Stimulated activated naive CD8-positive, alpha-beta T cell treated with anti-CD3 and anti-CD28 coated beads, Interleukin-15, Interleukin-2, amounts not matched to agents 100 U/mL and 50 U/mL, for 24 hours (primary cell): ENCODE data around the gene FUT3.

Source experiments
- ATAC-seq: fragments of 150-1000 bp; cut with Tn5 transposase; one replicate; pipeline ENCODE4 v1.10.0; 2021
- DNase-seq: peaks from one replicate; pipeline ENCODE4 v3.0.0; 2021

Gene FUT3

DNA sequence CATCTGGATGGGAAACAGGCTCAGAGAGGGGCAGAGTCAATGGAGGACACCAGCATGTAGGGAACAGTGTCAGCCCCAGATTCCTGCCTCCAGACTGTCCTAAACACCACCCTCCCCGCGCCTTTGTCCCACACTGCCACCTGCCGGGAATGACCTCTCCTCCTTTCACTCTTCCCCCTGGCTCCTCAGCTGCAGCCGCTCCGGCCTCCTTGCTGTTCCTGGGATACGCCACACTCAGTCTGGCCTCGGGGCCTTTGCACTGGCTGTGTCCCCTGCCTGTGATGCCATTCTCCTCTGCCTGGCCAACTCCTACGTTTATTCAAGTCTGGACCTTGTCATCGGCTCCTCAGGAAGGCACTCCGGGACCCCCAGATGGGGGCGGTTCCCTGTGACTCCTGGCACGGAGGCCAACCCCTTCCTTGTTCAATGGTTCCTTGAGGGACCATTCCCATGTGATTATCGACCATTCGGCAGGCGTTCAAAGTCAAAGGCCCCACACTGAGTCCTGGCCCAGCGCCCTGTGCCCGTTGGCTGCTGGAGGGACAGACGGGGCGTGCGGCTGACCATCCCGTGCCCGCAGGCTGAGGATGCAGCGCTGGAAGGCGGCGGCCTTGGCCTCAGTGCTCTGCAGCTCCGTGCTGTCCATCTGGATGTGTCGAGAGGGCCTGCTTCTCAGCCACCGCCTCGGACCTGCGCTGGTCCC is 27.5 kb downstream of the FUT3 start:
- ATAC-seq (no peak), DNase-seq (no peak)

DNA sequence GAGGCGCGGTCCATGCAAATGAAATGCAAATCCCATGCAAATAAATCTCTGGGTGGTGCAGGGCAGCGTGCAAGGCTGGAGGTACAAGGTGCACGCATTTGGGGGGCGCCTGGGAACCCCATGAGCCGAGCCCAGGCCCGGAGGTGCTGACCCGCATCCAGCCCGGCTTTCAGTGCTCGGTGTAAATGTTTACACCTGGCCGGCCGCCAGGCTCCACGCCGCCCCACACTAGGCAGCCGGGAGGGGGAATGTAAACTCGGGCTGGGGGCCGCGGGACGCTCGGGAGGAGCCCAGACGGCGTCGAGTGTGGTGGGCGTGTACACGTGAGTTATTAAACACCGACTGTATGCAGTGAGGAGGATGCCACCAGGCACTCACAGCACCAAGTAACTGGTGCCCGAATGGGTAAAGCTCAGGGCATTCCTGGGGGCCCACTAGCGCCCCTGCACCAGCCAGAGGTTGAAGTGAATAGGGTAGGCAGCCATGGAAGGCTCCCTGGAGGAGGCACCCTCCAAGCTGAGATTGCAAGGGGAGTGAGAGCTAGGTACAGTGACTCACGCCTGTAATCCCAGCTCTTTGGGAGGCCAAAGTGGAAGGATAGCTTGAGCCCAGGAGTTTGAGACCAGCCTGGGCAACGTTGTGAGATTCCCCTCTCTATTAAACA is 28.9 kb downstream of the FUT3 start:
- no peak for ATAC-seq
- DNase-seq = no peak

DNA sequence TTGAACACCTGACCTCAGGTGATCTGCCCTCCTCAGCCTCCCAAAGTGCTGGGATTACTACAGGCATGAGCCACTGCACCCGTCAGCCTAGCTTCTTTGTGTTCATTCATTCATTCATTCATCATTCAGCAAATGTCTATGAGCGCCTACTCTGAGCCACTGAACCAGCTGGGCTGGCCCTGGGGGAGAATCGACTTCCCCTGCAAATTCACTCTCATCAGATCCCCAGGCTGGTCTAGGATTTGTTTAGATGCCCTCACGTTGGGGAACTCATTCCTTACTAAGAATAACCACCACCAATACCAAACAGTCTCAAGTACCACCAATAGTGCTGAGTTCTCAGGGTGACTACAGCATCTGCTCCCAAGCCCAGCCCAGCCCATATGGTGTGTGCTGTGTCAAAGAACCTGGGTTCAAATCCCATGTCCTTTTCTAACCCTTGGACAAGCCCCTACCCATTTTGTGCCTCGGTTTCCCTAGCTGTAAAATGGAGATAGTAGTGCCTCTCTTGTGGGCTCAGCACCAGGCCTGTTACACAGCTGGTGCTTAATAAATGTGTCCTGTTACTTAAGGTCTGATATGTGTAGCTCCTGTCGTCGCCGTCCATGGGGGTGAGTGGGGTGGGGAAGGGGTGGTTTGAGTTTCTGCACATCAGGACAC is 29.6 kb downstream of the FUT3 start:
- ATAC-seq (no peak), DNase-seq (no peak)

DNA sequence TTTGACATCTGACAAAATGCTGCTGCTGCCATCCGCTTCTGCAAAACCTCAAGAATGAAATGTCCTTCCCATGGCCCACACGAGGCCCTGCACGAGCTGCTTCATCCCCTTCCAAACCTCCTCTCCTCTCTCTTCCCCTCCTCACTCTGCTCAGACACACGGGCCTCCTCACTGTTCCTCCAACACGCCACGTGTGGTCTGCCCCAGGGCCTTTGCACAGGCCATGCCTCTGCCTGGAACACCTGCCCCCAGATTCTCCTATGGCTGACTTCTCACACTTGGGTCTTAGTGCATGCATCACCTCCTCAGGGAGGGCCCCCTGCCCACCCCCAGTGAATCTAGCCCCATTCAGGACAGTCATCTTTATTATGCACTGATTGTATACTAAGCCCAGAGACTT is 30.5 kb downstream of the FUT3 start:
- no peak for ATAC-seq
- no peak for DNase-seq

DNA sequence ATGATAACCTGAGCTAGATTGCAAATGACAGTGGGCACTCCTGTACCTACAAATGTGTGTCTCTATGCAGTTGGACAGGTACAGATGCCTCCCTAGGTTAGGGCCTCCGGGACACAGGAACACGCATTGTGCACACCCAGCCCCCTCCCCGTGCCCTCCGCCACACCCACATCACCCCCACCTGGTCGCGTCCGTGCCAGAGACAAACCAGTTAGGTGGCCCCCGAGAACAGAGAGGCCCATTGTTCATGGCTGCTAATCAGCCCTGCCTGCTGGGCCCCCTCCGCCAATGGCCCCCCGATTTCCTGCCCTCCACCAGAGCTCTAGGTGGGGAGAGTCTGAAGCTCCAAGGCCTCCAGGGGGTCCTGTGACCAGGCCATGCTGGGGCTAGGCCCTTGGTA is 32.7 kb downstream of the FUT3 start:
- ATAC-seq (no peak), DNase-seq (no peak)

DNA sequence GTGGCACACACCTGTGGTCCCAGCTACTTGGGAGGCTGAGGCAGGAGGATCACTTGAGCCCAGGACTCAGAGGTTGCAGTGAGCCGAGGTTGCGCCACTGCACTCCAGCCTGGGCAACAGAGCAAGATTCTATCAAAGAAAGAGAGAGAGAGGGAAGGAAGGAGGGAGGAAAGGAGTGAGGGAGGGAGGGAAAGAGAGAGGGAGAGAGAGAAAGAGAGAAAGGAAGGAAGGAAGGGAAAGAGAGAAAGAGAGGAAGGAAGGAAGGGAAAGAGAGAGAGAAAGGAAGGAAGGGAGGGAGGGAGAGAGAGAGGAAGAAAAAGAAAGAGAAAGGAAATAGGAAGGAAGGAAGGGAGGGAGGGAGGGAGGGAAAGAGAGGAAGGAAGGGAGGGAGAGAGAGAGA is 34.0 kb downstream of the FUT3 start:
- no peak for DNase-seq
- ATAC-seq = no peak

DNA sequence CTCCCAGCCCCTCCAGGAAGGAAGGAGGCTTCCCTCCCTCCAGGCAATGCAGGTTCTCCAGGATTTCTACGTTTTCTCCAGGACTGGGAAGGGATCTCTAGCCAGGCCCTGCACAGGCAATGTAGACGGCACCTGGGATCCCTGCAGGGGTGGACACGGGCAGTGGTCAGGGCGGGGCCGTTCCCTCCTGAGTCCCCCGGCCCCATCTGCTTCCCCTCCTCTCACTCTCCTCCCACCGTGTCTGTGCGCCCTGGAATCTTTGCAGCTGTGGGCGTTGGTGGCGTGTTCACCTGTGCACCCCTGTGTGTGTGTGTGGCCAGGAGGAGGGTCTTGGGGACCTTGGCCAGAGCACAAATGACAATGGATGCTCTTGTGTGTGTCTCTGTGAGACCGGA is 36.4 kb downstream of the FUT3 start:
- DNase-seq (no peak), ATAC-seq (no peak)

DNA sequence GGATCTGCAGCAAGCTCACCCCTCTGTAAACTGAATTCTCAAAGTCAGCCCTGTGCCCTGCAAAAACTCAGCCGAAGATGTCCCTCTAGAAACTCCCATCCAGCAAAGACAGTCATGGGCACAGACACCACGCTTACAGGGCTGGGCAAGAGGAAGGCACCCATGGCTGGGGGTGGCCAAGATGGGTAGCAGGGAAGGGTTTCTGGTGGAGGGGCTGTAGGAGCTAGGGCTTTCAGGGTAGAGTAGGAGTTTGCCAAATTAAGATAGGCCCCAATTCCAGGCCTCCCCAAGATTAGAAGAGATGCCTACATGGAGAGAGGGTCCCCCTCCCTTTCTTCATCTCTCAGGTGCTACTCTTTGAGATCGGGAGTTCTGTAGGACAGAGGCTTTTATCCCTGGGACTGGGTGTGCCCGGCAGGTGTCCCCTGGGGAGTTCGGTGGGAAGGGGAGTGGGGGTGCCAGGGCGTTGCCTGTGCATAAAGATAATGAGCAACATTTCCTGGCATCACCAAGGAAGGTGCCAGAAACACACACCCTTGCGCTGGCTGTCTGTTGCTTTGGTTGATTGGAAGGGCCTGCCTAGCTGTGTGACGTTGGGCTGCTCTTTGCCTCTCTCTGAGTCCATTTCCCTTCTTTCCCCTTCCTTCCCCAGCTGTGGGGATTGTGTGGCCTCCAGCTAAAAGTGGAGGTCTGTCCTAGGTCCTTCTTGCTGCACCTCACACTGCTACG is 37.0 kb downstream of the FUT3 start:
- no peak for DNase-seq
- ATAC-seq = no peak

DNA sequence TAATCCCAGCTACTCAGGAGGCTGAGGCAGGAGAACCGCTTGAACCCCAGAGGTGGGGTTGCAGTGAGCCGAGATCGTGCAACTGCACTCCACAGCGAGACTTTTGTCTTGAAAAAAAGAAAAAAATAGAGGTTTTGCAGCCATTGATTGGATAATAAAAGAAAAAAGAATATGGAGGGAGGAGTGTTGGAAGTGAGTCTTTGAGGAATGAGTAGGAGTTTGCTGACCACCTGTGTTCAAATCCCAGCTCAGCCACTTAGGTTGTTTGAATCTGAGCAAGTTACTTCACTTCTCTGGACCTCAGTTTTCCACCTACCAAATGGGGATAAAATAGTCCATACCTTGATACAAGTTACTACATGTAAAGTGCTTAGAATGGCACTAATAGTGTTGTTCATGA is 40.1 kb downstream of the FUT3 start:
- ATAC-seq (no peak), DNase-seq (no peak)

DNA sequence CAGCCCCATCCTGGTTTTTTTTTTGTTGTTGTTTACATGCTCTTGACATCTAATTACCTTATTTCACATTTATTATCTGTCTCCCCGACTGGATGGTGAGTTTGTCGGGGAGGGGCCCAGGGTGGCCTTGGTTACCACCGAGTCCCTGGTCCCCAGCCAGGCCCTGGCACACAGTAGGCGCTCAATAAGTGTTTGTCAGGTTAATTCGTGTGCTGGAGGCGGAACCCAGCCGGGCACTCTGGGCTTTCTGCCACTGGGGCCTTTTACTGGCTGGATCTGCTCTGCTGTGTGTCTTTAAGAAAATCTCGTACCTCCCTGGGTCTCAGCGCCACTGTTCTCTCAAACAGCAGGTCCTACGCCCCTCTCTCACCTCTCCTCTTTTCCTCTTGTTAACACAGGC is 41.8 kb downstream of the FUT3 start:
- no peak for DNase-seq
- ATAC-seq = no peak

DNA sequence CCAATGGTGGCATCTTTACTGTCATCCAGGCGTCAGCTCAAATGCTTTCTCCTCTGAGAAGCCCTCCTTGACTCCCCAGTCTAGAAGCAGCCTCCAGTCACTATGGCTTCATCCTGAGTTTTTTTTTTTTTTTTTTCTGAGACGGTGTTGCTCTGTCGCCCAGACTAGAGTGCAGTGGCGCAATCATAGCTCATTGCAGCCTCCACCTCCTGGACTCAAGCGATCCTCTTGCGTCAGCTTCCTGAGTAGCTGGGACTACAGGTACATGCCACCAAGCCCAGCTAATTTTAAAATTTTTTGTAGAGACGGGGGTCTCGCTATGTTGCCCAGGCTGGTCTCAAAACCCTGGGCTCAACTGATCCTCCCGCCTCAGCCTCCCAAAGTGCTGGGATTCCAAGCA is 42.2 kb downstream of the FUT3 start:
- ATAC-seq = no peak
- no peak for DNase-seq

DNA sequence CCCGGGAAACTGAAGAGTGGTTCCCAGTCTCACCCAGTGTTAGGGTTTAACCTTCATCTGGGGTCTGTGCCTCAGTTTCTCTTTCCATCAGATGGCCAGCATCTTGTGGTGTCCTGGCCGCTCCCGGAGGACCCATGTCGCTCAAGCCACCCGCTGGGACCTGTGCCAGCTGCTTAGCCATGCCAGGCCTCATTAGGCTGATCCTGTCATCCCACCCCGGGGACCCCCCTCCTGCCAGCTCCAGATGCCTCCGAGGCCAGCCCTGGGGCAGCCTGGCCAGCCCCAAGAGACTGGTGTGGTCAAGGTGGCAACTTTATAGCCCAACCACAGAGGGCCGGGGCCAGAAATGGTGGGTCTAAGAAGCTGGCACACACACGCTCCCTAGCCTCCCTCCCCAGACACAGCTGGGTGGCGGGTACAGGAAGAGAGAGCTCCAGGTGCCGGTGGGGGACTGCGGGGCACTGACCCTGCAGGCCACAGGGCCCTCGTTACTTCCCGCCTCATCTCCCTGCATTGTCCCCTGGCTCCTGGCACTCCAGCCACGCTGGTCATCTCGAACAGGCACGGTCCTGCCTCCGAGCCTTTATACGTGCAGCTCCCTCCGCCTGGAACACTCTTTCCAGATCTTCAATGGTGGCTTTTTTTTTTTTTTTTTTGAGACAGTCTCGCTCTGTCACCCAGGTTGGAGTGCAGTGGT is 43.0 kb downstream of the FUT3 start:
- DNase-seq (no peak), ATAC-seq (no peak)

DNA sequence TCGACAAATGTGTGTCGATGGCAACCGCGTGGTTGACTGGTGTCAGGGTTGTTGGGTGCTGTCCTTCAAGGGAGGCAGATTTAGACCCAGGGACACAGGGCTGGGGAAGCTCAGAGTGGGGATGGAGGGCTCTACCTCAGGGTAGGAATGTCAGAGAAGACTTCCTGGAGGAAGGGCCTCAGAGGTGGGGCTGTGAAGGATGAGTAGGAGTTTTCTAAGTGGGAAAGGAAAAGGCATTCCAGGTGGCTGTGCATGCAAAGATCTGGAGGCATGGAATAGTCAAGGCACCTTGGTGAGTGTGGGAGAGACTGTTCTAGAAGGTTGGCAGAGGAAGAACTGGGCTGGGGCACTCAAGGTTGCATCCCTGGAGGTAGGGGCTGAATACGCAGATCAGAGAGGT is 44.3 kb downstream of the FUT3 start:
- ATAC-seq = no peak
- no peak for DNase-seq

DNA sequence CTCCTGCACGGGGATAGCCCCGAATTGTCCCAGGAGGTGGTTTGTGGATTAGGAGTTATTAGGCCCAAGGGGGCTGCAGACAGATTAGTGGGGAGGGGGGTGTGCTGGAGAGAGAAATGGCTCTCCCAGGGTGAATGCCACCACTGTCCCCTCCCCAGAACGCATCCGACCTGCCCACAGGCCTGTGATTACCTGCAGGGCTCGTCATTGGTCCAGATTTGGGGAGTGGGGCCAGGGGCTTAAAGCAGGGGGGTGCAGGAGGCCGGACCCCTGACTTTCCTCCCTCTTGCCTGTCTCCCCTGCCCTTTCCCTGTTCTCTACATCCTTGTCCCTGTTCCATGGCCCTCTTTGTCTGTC is 45.1 kb downstream of the FUT3 start:
- DNase-seq (no peak), ATAC-seq (no peak)

DNA sequence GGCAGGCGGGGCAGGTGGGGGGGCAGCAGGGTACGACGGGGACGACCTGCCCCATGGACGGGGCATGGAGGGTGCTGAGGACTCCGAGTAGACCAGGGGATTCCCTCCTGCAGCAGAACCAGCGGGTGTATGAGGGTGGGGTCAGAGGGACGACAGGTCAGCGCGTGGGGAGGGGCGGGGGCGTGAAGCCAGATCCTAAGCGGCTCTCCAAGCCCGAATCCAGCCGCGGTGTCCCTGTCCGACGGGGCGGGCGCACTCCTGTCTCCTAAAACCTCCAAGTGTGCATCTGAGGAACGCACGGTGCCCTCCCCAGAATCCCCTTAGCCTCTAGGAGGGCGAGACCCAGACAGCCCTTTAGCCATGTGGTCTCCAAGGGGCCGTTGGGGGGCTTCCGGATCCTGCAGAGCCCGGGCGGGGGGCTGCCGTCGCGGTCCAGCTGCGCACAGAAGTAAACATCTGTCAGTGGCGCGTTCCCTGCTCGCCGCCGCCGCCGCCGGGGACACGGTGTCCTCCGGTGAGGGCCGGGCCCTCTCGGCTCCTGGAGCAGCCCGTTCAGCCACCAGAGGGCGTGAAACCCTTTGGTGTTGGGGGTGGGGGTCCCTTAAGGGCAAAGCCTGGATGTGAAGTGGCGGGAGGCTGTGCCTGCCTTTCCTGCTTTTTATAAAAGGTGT is 45.7 kb downstream of the FUT3 start:
- no peak for ATAC-seq
- peak; percentile 79 for DNase-seq

DNA sequence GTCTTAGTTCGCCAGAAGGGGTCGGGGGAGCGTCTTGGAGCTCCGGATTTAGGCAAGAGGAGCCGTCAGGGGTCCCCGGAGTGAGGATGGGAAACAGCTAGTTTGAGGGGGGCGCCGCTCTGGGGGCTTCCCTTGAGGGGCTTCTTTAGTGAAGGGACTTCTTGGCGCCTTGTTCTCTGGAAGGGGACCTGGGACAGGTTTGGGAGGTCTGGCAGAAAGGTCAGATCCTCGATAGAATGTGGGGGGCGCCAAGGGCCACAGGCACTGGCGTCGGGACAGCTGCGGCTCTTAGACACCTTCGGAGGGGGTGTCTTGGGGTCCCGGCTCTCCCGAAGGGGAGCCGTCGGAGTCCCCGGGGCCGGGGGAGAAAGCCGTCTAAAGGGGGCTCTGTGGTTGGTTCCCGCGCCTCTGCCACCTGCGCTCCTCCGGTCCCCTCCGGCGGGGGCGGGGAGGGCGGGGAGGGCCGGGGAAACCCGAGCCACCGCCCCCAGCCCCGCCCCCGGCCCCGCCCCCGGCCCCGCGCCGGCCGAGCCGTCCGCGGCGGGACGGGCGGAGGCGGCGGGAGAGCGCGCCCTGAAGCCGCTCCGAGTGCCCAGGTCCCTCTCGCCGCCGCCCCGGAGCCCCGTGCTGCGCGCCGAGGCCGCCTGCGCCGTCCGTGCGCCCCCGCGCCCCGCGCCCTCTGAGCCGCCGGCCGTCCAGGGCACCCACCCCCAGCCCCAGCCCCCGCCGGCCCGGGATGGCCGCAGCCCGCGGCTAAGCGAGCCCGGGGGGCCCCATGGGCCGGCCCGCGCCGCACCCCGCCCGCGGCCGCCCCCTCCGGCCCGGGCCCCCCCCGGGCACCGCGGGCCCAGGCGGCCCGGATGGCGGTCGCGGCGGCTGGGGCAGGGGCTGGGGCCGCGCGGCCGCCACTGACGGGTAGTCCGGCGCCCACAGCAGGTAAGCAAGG is 46.5 kb downstream of the FUT3 start, which contains the start of gene NRTN:
Gene NRTN (plus strand): TSS at position 552 of the 946 bp plus-strand sequence. CDS start 19,099 bp downstream, outside the sequence.
- DNase-seq (peak; percentile 58), ATAC-seq (no peak)

DNA sequence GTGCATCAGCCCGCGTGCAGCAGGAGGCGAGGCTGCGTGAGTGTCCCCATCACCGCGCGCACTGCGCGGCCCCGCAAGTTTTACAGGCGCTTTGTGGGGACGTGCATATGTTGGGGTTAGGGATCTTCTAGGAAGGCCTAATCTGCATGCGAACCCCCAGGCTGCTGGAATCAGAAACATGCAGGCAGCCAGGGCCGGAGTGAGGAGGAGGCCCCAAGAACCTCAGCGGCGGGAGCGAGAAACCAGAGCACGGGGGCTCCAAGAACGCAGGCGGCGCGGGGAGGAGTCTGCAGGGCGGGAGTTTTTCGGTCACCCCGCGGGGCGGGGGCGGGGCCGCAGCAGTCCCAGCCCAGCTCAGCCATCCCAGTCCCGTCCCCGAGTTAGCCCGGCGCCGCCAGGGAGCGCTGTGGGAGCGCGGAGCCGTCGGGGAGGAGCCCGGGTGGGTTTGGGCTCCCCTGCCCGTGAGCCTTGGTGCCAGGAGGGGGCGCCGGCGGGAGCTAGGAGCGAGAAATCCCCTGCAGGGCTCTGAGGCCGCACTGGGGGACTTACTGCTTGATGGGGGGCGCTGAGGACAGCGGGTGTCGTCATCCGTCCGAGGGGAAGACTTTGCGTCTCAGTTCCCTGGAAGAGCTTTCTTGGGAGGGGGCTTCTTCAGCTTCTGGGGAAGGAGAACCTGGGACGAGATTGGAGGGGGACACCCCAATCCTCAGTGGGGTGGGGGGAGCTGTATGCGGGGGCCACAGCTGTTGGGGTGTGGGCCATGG is 47.3 kb downstream of the FUT3 start:
- ATAC-seq (peak; percentile 95), DNase-seq (peak; percentile 99)

DNA sequence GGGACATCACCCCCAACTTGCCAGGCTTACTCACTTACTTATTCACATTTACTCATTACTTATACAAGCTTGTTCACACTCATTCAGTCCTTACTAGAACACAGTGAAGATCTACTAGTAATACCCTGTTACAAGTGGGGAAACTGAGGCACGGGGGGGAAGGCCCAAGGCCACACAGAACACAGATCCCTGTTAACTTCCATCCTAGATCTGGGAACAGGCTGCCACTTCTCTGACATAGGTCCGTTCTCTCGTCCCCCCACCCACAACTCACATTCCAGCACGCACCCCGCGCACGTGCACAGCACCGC is 47.9 kb downstream of the FUT3 start:
- ATAC-seq (no peak), DNase-seq (no peak)

DNA sequence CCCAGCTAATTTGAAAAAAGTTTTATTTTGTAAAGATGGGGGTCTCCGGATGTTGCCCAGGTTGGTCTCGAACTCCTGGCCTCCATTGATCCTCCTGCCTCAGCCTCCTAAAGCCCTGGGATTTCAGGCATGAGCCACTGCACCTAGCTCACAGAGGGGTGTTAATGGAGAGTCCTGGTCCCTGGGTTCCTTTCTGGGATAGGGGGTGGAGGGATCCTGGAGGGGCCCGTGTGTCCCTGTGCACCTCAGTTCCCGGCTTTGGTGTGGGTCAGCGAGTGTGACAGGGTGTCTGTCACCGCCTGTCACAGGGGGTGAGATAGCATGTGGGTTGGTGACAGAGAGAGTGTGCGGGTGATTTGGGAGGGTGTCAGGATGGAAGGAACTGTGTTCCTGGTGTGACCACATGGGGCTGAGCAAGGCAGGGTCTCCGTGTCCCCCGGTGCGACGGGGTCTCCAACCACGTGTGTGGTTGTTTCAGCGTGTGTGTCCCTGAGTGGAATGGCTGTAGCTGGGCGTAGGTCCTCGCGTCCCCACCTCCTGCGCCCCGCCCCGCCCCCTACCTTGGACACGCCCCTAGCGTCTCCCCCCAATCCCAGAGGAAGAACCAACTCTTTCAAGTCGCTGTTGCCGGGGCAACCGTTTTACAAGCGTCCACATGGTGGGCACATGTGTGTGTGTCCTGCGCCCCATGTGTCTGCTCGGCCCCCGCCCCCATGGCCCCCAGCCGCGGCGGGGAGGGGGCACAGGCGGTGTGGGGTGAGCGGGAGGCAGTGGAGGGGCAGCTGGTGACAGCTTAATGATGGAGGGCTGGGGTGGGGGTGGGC is 49.2 kb downstream of the FUT3 start:
- no peak for ATAC-seq
- peak; percentile 53 for DNase-seq
